ENCODE data around the gene TSPAN32.
"Not testable (repeated sequence)": the region's sequence is repeated elsewhere in the genome, so short reads cannot be mapped to it uniquely, and the experiment has no call there.

The TSPAN32 gene

GRCh38 chr11:2316963-2317244, 15.1 kb downstream of the TSPAN32 start:
- no peak for DNase-seq

GRCh38 chr11:2317354-2318050, 15.7 kb downstream of the TSPAN32 start:
- no peak for DNase-seq

GRCh38 chr11:2318123-2318522, 16.3 kb downstream of the TSPAN32 start:
- DNase-seq, result no peak

- no peak for DNase-seq
Measured at GRCh38 chr11:2318707-2319106, 16.9 kb downstream of the TSPAN32 start.

- DNase-seq, result no peak
Measured at GRCh38 chr11:2319791-2320472, 18.1 kb downstream of the TSPAN32 start.

GRCh38 chr11:2320568-2321310, 18.9 kb downstream of the TSPAN32 start:
- DNase-seq, result no peak

GRCh38 chr11:2321311-2321683, 19.5 kb downstream of the TSPAN32 start:
- DNase-seq, result no peak

- DNase-seq, result no peak
Measured at GRCh38 chr11:2325123-2325522, 23.3 kb downstream of the TSPAN32 start.

- no peak for DNase-seq
Measured at GRCh38 chr11:2325719-2326118, 23.9 kb downstream of the TSPAN32 start.

- DNase-seq, result no peak
Measured at GRCh38 chr11:2327032-2327431, 25.2 kb downstream of the TSPAN32 start.

GRCh38 chr11:2328021-2328420, 26.2 kb downstream of the TSPAN32 start:
- no peak for DNase-seq

- no peak for DNase-seq
Measured at GRCh38 chr11:2328656-2329354, 27.0 kb downstream of the TSPAN32 start.

GRCh38 chr11:2329551-2329950, 27.7 kb downstream of the TSPAN32 start:
- DNase-seq, result no peak

GRCh38 chr11:2330696-2331095, 28.9 kb downstream of the TSPAN32 start:
- no peak for DNase-seq

- no peak for DNase-seq
Measured at GRCh38 chr11:2331404-2331803, 29.6 kb downstream of the TSPAN32 start.

- not testable (repeated sequence) for DNase-seq
Measured at GRCh38 chr11:2332569-2332968, 30.8 kb downstream of the TSPAN32 start.

- not testable (repeated sequence) for DNase-seq
Measured at GRCh38 chr11:2333486-2334205, 31.8 kb downstream of the TSPAN32 start.

GRCh38 chr11:2335286-2335685, 33.5 kb downstream of the TSPAN32 start:
- not testable (repeated sequence) for DNase-seq

GRCh38 chr11:2338760-2339159, 36.9 kb downstream of the TSPAN32 start:
- not testable (repeated sequence) for DNase-seq

- no peak for DNase-seq
Measured at GRCh38 chr11:2342557-2342956, 40.7 kb downstream of the TSPAN32 start.

- DNase-seq, result no peak
Measured at GRCh38 chr11:2342981-2343380, 41.2 kb downstream of the TSPAN32 start.

GRCh38 chr11:2343502-2343901, 41.7 kb downstream of the TSPAN32 start:
- no peak for DNase-seq

- no peak for DNase-seq
Measured at GRCh38 chr11:2345050-2345449, 43.2 kb downstream of the TSPAN32 start.
